ENCODE results near the gene ANKMY1. TPM values are rescaled to one million over a fixed set of nuclear protein-coding genes. Genes with fewer than 3 reads are reported as not detected.

The ANKMY1 gene
- total RNA-seq, 1 experiment from 2014 or later = 28.3 TPM

GRCh38 chr2:240569998-240570530, 12.3 kb upstream of the ANKMY1 start:
- no peaks in the 10 kb centered on the region for H3K9me2 ChIP-seq (ENCODE audit: insufficient read depth)
- no TSS peak for BruUV-seq (replicated peaks)
- H3K27ac ChIP-seq (ENCODE audit: low read depth, low read length) = peak overlapping the region; percentile 93
- TF ChIP-seq SP1 (IDR thresholded peaks at IDR 0.05; ENCODE audit: low read depth) (no peak), ZNF274 (IDR thresholded peaks at IDR 0.05; ENCODE audit: low read depth, low read length) (no peak), EZH2phosphoT487 (IDR thresholded peaks at IDR 0.05; ENCODE audit: borderline replicate concordance) (no peak), ZFX (IDR thresholded peaks at IDR 0.05) (no peak), EZH2 (IDR thresholded peaks at IDR 0.05) (no peak), JUND (IDR thresholded peaks at IDR 0.05) (no peak), RAD21 (IDR thresholded peaks at IDR 0.05; ENCODE audit: low read depth) (no peak), CBX3 (IDR thresholded peaks at IDR 0.05; ENCODE audit: low read depth) (no peak), FOSL1 (IDR thresholded peaks at IDR 0.05; ENCODE audit: low read depth) (no peak), SRF (IDR thresholded peaks at IDR 0.05; ENCODE audit: low read depth) (no peak), SIN3A (IDR thresholded peaks at IDR 0.05; ENCODE audit: low read depth) (no peak), EGR1 (IDR thresholded peaks at IDR 0.05; ENCODE audit: low read depth) (no peak), CEBPB (IDR thresholded peaks at IDR 0.05; ENCODE audit: low read depth) (no peak), ELF1 (IDR thresholded peaks at IDR 0.05; ENCODE audit: borderline replicate concordance, low read depth) (no peak), TCF7L2 (IDR thresholded peaks at IDR 0.05; ENCODE audit: borderline replicate concordance, extremely low read depth, insufficient read depth, insufficient read length) (no peak), POLR2AphosphoS5 (IDR thresholded peaks at IDR 0.05; ENCODE audit: low read depth, low read length) (no peak)
- TF ChIP-seq, protein P1, sequence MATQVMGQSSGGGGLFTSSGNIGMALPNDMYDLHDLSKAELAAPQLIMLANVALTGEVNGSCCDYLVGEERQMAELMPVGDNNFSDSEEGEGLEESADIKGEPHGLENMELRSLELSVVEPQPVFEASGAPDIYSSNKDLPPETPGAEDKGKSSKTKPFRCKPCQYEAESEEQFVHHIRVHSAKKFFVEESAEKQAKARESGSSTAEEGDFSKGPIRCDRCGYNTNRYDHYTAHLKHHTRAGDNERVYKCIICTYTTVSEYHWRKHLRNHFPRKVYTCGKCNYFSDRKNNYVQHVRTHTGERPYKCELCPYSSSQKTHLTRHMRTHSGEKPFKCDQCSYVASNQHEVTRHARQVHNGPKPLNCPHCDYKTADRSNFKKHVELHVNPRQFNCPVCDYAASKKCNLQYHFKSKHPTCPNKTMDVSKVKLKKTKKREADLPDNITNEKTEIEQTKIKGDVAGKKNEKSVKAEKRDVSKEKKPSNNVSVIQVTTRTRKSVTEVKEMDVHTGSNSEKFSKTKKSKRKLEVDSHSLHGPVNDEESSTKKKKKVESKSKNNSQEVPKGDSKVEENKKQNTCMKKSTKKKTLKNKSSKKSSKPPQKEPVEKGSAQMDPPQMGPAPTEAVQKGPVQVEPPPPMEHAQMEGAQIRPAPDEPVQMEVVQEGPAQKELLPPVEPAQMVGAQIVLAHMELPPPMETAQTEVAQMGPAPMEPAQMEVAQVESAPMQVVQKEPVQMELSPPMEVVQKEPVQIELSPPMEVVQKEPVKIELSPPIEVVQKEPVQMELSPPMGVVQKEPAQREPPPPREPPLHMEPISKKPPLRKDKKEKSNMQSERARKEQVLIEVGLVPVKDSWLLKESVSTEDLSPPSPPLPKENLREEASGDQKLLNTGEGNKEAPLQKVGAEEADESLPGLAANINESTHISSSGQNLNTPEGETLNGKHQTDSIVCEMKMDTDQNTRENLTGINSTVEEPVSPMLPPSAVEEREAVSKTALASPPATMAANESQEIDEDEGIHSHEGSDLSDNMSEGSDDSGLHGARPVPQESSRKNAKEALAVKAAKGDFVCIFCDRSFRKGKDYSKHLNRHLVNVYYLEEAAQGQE (IDR thresholded peaks at IDR 0.05; ENCODE audit: low read depth) = no peak
- TF ChIP-seq, protein P2, sequence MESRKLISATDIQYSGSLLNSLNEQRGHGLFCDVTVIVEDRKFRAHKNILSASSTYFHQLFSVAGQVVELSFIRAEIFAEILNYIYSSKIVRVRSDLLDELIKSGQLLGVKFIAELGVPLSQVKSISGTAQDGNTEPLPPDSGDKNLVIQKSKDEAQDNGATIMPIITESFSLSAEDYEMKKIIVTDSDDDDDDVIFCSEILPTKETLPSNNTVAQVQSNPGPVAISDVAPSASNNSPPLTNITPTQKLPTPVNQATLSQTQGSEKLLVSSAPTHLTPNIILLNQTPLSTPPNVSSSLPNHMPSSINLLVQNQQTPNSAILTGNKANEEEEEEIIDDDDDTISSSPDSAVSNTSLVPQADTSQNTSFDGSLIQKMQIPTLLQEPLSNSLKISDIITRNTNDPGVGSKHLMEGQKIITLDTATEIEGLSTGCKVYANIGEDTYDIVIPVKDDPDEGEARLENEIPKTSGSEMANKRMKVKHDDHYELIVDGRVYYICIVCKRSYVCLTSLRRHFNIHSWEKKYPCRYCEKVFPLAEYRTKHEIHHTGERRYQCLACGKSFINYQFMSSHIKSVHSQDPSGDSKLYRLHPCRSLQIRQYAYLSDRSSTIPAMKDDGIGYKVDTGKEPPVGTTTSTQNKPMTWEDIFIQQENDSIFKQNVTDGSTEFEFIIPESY (IDR thresholded peaks at IDR 0.05; ENCODE audit: extremely low read depth, insufficient replicate concordance, low read length) = no peak
- TF ChIP-seq, protein P3, sequence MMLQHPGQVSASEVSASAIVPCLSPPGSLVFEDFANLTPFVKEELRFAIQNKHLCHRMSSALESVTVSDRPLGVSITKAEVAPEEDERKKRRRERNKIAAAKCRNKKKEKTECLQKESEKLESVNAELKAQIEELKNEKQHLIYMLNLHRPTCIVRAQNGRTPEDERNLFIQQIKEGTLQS (IDR thresholded peaks at IDR 0.05) = no peak
- TF ChIP-seq, protein P4, sequence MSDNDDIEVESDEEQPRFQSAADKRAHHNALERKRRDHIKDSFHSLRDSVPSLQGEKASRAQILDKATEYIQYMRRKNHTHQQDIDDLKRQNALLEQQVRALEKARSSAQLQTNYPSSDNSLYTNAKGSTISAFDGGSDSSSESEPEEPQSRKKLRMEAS (IDR thresholded peaks at IDR 0.05) = no peak
- H2AFZ ChIP-seq (ENCODE audit: low read depth, low read length, poor library complexity, severe bottlenecking) = no peak overlapping the region
- intact Hi-C loops (cut with micrococcal nuclease) = loop anchor here (5.0 to 10.0 kb wide), 2 partner anchors 58 to 335 kb away; no protein-coding TSS in a partner anchor
- no peaks in the 10 kb centered on the region for H3K27me3 ChIP-seq (ENCODE audit: insufficient read depth, low read length)
- CTCF ChIA-PET = interaction anchor here (1.7 kb wide), 1 partner anchor 10 kb away, joined by 7 read pairs; no protein-coding TSS in a partner anchor
- H3K4me2 ChIP-seq (ENCODE audit: low read length) = peak overlapping the region; percentile 92
- H3K9ac ChIP-seq (ENCODE audit: low read length) = peak overlapping the region; percentile 82; the same call in 1 of the 2 replicates
- POLR2A ChIA-PET = interaction anchor here (1.0 kb wide), 1 partner anchor 10 kb away, joined by 4 read pairs; no protein-coding TSS in a partner anchor
- peak overlapping the region; percentile 54 to 76 for H3K4me3 ChIP-seq (replicated peaks in 1 of 2; ENCODE audit: low read depth in 1 of 2, low read length in 2 of 2)
- ATAC-seq (no peak), DNase-seq (ENCODE audit: low read depth, low spot score) (no peak)
- H3K79me2 ChIP-seq (ENCODE audit: insufficient read depth, low read length) = peaks cover 35% of the 10 kb centered on the region; the same call in 1 of the 2 replicates
- H3K36me3 ChIP-seq (ENCODE audit: control insufficient read depth in 1 of 2, insufficient read depth in 2 of 2, low read length in 2 of 2) = no peaks in the 10 kb centered on the region
- no peaks in the 10 kb centered on the region for H3K9me3 ChIP-seq (ENCODE audit: control insufficient read depth in 1 of 2, insufficient read depth in 1 of 2, low read depth in 1 of 2, low read length in 2 of 2)
- RAD21 ChIA-PET (ENCODE audit: low non-redundant PET in 1 of 2, low total read pairs in 2 of 2, uncharacterized antibody in 2 of 2, unreplicated experiment in 2 of 2) = no interaction called here
- no peaks in the 10 kb centered on the region for H4K20me1 ChIP-seq (ENCODE audit: insufficient read depth)
- H3K4me1 ChIP-seq (ENCODE audit: control insufficient read depth in 1 of 2, insufficient read depth in 2 of 2, low read length in 2 of 2) = peaks cover 31 to 48% of the 10 kb centered on the region in 2 experiments

Measured in HCT116 (cell line).